Forelimb muscle (tissue), 1 donor: ENCODE data around the gene TYROBP. TPM values are rescaled to one million over a fixed set of nuclear protein-coding genes. Genes with fewer than 3 reads are reported as not detected.
"Not testable (repeated sequence)": the region's sequence is repeated elsewhere in the genome, so short reads cannot be mapped to it uniquely, and the experiment has no call there.

Experiments
- DNase-seq: peaks from one replicate; pipeline ENCODE4 v3.0.0-alpha.2; 2013; ENCODE audit warnings: low read depth
- polyA plus RNA-seq: library from polyadenylated mRNA; unstranded; fragments of 120-200 nt; gene quantifications from one replicate; pipeline ENCODE4 v1.2.1, GENCODE V29; 2013; ENCODE audit not compliant: insufficient read length

The TYROBP gene
- polyA plus RNA-seq, 1 donor = 14.7 TPM

- no peak for DNase-seq
Measured at GRCh38 chr19:35932291-35932936, 24.3 kb upstream of the TYROBP start.

- DNase-seq = no peak
Measured at GRCh38 chr19:35931874-35932202, 23.7 kb upstream of the TYROBP start.

GRCh38 chr19:35931161-35931873, 23.2 kb upstream of the TYROBP start:
- peak; percentile 98 for DNase-seq

GRCh38 chr19:35929876-35930275, 21.8 kb upstream of the TYROBP start:
- DNase-seq = no peak

GRCh38 chr19:35928507-35928906, 20.4 kb upstream of the TYROBP start:
- DNase-seq = no peak

GRCh38 chr19:35925501-35925900, 17.4 kb upstream of the TYROBP start:
- DNase-seq = no peak

- DNase-seq = no peak
Measured at GRCh38 chr19:35921012-35921411, 12.9 kb upstream of the TYROBP start.

GRCh38 chr19:35919306-35919705, 11.2 kb upstream of the TYROBP start:
- DNase-seq = no peak

- no peak for DNase-seq
Measured at GRCh38 chr19:35915443-35915842, 7.3 kb upstream of the TYROBP start.

GRCh38 chr19:35913589-35913988, 5.5 kb upstream of the TYROBP start:
- DNase-seq = no peak

GRCh38 chr19:35911790-35912189, 3.7 kb upstream of the TYROBP start:
- no peak for DNase-seq

- no peak for DNase-seq
Measured at GRCh38 chr19:35911173-35911572, 3.1 kb upstream of the TYROBP start.

GRCh38 chr19:35910355-35910754, 2.3 kb upstream of the TYROBP start:
- DNase-seq = not testable (repeated sequence)

GRCh38 chr19:35909684-35910035, 1.6 kb upstream of the TYROBP start:
- no peak for DNase-seq

- no peak for DNase-seq
Measured at GRCh38 chr19:35908973-35909683, 1.0 kb upstream of the TYROBP start.

- DNase-seq = no peak
Measured at GRCh38 chr19:35907377-35907745, 734 bp downstream of the TYROBP start.

GRCh38 chr19:35905178-35905727, 2.8 kb downstream of the TYROBP start:
- no peak for DNase-seq

GRCh38 chr19:35904311-35905068, 3.6 kb downstream of the TYROBP start:
- no peak for DNase-seq

- no peak for DNase-seq
Measured at GRCh38 chr19:35903550-35904179, 4.4 kb downstream of the TYROBP start.

GRCh38 chr19:35902870-35903475, 5.1 kb downstream of the TYROBP start:
- DNase-seq = no peak
